HFF-Myc (cell line): ENCODE results near the gene GPD2.
A peak's percentile ranks its signal among the peaks of the same experiment; 100 is the strongest.

Source experiments
- DNase-seq: peaks from one replicate; pipeline ENCODE4 v3.0.0-alpha.2; 2011; ENCODE audit warnings: low read depth; ENCODE audit errors: extremely low read depth
- H3K4me3 ChIP-seq: replicated peaks from 2 replicates; pipeline ENCODE4 v1.5.1; 2011; ENCODE audit warnings: low read depth, mild to moderate bottlenecking, control low read depth, low read length
- TF ChIP-seq, protein P1 (sequence below): IDR thresholded peaks from 2 replicates; pipeline ENCODE4 v1.5.1; 2012; ENCODE audit warnings: mild to moderate bottlenecking, low read depth, low read length, control low read depth; ENCODE audit errors: missing control alignments

Gene GPD2

DNA sequence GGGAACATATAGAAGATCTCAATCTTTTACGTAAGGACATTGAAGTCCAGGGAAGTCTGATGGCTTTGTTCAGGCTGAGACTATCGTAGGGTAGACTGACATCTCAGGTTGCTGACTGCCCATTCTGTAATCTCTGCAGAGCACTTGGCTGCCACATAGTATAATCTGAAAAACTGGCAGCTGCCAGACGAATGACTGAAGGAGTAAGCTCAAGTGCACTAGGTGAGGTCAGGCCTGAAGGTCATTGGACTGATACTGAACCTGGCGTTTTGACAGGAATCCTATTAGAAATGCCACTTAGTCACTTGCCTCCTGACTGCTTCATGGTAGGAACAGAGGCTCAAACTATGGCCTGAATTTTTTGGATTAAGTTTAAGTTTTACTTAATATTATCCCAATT, 23.5 kb downstream of the GPD2 start:
- no peak overlapping the region for H3K4me3 ChIP-seq
- TF ChIP-seq, protein P1, sequence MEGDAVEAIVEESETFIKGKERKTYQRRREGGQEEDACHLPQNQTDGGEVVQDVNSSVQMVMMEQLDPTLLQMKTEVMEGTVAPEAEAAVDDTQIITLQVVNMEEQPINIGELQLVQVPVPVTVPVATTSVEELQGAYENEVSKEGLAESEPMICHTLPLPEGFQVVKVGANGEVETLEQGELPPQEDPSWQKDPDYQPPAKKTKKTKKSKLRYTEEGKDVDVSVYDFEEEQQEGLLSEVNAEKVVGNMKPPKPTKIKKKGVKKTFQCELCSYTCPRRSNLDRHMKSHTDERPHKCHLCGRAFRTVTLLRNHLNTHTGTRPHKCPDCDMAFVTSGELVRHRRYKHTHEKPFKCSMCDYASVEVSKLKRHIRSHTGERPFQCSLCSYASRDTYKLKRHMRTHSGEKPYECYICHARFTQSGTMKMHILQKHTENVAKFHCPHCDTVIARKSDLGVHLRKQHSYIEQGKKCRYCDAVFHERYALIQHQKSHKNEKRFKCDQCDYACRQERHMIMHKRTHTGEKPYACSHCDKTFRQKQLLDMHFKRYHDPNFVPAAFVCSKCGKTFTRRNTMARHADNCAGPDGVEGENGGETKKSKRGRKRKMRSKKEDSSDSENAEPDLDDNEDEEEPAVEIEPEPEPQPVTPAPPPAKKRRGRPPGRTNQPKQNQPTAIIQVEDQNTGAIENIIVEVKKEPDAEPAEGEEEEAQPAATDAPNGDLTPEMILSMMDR, result no peak

DNA sequence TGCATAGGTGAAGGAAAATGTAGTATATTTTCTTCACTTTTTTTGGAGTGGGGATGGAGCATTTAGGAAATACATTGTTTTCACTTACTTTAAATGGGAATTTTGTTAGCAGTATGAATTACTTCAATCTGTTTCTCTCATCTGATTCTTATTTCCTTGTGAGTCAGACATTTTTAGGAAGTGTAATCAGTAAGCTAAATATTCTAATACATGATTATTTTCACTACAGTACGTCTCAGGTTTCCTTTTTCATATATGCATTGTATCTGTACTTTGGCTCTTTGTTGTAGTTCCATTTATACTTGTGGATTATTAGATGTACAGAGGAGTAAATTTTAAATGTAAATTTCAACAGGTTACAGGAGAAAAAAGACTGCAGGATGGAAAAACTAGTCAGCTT, 27.9 kb downstream of the GPD2 start:
- H3K4me3 ChIP-seq, result no peak overlapping the region
- DNase-seq, result no peak
- TF ChIP-seq, protein P1, result no peak

More for the DNA sequence above, 23.5 kb downstream of the GPD2 start:
- DNase-seq, result no peak

DNA sequence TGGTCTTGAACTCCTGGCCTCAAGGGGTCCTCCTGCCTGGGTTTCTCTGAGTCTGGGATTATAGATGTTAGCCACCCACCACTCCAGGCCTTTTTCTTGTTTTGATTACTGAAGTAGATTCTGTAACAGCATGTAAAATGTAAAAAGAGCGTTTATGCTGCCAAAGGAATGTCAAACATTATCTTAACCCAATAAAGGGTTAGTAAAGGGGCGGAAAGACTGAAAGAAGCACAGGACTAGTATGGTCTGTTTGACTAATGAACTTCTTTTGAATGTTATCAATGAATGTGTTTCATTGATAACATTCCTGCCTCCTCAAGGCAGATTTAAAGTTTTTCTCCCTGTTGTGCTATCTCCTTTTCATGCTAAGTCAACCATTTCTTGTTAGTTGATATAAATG, 29.4 kb downstream of the GPD2 start:
- TF ChIP-seq, protein P1, result no peak
- no peak for DNase-seq
- H3K4me3 ChIP-seq, result no peak overlapping the region

DNA sequence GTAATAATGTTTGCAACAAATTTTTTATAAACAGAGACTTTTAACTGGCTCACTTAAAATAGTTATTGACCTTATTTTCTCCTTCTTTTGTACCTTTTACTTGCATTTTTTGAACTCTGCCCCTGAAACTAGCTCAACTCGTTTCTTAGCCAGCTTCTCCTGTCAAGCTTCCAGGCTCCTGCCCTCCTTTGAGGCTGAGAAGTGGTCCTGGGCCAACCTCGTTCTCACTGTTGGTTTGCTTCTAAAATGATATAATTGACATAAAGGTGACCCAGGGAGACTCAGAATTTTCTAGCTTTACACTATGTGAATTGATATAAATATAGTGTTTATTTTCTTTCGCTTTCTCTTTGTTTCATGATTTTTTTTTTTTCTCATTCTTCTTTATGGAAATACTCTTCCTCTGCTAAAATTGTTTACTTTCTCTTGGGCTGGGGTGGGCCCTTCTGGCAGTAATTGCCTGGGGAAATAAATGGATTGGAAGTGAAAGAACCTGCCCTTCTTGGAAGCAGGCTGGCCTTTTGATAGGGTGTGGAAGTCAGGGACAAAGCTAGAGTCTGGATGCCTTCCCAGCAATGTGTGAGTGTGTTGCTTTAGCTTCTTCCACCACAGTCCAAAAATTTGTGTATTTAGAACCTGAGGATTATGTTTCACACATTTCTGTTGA, 30.7 kb downstream of the GPD2 start:
- peak; percentile 43 for DNase-seq
- TF ChIP-seq, protein P1, result no peak
- H3K4me3 ChIP-seq, result 0 out of 2 replicates have a peak overlapping the region, but pooled peaks have one; percentile 6

DNA sequence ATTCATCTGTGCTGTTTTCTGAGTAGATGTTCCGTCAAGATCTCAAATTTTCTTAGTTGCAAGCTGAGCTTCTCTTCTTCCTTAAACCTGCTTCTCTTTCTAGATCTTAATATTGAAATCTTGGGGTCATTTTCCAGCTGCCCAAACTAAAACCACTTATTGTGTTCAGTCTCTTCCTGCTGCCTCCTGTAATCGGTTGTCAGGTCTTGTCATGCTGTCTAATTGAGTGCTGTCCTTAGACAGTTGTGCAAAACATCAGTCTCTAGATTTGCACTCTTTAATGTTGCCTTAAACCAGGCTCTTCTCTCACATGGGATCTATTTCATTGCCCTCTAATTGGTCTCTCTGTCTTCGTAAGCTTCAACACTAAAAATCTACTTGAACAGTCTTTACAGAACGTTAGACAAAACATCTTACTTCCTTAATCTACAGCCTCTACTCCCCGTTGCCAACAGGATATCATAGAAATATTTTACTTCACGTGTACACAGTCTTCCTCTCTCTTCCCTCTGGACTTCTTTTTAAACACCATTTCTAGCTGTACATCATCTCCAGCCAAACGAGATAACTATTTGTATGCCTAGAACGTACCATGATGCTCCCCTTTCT, 34.9 kb downstream of the GPD2 start:
- no peak for DNase-seq
- no peak overlapping the region for H3K4me3 ChIP-seq
- TF ChIP-seq, protein P1, result no peak

DNA sequence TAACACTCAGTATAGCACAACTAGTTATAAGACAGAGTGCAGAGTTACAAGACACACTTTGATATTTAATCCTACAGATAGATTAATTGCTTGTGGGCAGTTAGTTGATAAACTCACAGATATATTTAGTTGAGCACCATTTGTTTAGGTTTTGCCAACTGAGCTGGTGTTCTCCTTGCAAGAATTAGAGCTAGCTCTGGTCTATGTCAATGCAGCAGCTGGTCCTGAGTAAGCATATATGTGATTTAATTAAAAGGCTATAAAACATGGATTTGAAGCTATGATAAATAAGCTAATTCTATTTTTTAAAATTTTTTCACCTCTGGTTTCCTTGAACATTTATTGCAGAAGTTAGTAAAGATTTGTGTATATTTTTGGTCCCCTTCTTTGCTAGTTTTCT, 35.6 kb downstream of the GPD2 start:
- H3K4me3 ChIP-seq, result no peak overlapping the region
- DNase-seq, result no peak
- TF ChIP-seq, protein P1, result no peak
